SK-N-SH (cell line): Measurements from ENCODE around the gene CPNE1.

Source experiments
- ELF1 ChIP-seq: IDR thresholded peaks from 2 replicates; pipeline ENCODE4 v1.4.0; 2012
- EP300 ChIP-seq, 2 experiments: IDR thresholded peaks; 2 replicates each; pipeline versions ENCODE4 v1.4.0 to v1.6.1; 2012; ENCODE audit warnings: borderline replicate concordance in 1 of 2, low read depth in 1 of 2, low read length in 1 of 2
- FOSL2 ChIP-seq: IDR thresholded peaks from 2 replicates; pipeline ENCODE4 v1.4.0; 2012; ENCODE audit warnings: low read depth, mild to moderate bottlenecking, moderate library complexity, borderline replicate concordance
- GABPA ChIP-seq: IDR thresholded peaks from 2 replicates; pipeline ENCODE4 v1.4.0; 2012; ENCODE audit warnings: low read depth, mild to moderate bottlenecking
- NRF1 ChIP-seq: IDR thresholded peaks from 2 replicates; pipeline ENCODE4 v1.6.1; 2012; ENCODE audit warnings: low read depth, mild to moderate bottlenecking, low read length
- POLR2AphosphoS5 ChIP-seq: IDR thresholded peaks from 2 replicates; pipeline ENCODE4 v1.6.1; 2012; ENCODE audit warnings: low read depth, low read length
- RFX5 ChIP-seq: IDR thresholded peaks from 2 replicates; pipeline ENCODE4 v1.6.1; 2012; ENCODE audit warnings: mild to moderate bottlenecking, improper control_type of control experiment, low read length
- SIN3A ChIP-seq: IDR thresholded peaks from 2 replicates; pipeline ENCODE4 v1.6.1; 2012; ENCODE audit warnings: low read depth, mild to moderate bottlenecking, low read length, moderate library complexity, borderline replicate concordance
- TCF12 ChIP-seq: IDR thresholded peaks from 2 replicates; pipeline ENCODE4 v1.4.0; 2012
- TF ChIP-seq, protein P1 (sequence below): fragments of 200-600 bp; sonication (generic); IDR thresholded peaks from 2 replicates; pipeline ENCODE4 v1.6.1; 2017; ENCODE audit warnings: antibody characterized with exemption, mild to moderate bottlenecking, moderate library complexity
- TF ChIP-seq, protein P2 (sequence below): IDR thresholded peaks from 2 replicates; pipeline ENCODE4 v1.4.0; 2012; ENCODE audit warnings: low read depth, borderline replicate concordance
- TF ChIP-seq, protein P3 (sequence below): IDR thresholded peaks from 2 replicates; pipeline ENCODE4 v1.4.0; 2012; ENCODE audit warnings: low read depth

DNA sequence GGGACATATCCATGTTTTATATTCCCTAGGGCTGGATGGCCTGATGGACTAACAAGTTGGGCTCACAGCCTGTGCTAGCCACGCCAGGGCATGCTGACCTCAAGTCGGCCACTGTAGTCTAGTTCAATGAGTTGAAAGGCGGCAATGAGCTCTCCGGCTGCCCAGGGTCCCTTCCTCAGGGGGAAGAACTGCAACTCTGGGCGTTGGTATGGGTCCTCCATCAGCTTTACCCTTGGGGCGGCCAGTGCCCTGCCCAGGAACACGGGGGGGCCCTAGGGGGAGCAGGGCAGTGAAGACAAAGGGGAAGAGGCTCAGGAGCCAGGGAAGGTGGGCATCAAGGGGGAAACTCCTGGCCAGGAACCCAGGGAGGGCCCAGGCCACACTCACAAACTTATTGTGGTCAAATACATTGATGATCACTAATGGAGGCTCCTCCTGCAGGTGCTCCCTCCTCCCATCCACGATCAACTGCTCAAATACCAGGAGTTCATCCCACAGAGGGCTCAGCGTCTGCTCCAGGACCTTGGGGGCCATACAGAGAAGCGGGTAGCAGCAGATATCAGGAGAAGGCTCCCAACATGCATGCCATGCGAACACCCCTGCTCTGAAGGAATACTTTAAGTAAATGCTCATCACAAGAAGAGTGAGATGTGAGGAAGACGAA, 81.8 kb downstream of the CPNE1 start:
- TF ChIP-seq SIN3A (no peak), FOSL2 (no peak), EP300 (IDR thresholded peaks at IDR 0.05; ENCODE audit: borderline replicate concordance in 1 of 2, low read depth in 1 of 2, low read length in 1 of 2) (no peak), TCF12 (no peak), GABPA (no peak), ELF1 (no peak), POLR2AphosphoS5 (no peak), RFX5 (no peak), NRF1 (no peak)
- TF ChIP-seq, protein P1, sequence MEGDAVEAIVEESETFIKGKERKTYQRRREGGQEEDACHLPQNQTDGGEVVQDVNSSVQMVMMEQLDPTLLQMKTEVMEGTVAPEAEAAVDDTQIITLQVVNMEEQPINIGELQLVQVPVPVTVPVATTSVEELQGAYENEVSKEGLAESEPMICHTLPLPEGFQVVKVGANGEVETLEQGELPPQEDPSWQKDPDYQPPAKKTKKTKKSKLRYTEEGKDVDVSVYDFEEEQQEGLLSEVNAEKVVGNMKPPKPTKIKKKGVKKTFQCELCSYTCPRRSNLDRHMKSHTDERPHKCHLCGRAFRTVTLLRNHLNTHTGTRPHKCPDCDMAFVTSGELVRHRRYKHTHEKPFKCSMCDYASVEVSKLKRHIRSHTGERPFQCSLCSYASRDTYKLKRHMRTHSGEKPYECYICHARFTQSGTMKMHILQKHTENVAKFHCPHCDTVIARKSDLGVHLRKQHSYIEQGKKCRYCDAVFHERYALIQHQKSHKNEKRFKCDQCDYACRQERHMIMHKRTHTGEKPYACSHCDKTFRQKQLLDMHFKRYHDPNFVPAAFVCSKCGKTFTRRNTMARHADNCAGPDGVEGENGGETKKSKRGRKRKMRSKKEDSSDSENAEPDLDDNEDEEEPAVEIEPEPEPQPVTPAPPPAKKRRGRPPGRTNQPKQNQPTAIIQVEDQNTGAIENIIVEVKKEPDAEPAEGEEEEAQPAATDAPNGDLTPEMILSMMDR = no peak
- TF ChIP-seq, protein P2, sequence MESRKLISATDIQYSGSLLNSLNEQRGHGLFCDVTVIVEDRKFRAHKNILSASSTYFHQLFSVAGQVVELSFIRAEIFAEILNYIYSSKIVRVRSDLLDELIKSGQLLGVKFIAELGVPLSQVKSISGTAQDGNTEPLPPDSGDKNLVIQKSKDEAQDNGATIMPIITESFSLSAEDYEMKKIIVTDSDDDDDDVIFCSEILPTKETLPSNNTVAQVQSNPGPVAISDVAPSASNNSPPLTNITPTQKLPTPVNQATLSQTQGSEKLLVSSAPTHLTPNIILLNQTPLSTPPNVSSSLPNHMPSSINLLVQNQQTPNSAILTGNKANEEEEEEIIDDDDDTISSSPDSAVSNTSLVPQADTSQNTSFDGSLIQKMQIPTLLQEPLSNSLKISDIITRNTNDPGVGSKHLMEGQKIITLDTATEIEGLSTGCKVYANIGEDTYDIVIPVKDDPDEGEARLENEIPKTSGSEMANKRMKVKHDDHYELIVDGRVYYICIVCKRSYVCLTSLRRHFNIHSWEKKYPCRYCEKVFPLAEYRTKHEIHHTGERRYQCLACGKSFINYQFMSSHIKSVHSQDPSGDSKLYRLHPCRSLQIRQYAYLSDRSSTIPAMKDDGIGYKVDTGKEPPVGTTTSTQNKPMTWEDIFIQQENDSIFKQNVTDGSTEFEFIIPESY = no peak
- TF ChIP-seq, protein P3, sequence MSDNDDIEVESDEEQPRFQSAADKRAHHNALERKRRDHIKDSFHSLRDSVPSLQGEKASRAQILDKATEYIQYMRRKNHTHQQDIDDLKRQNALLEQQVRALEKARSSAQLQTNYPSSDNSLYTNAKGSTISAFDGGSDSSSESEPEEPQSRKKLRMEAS = no peak
